Hepatocyte (in vitro differentiated cells): ENCODE measurements around the gene UNC13A.

Experiments
- CTCF ChIP-seq: fragments of 200-600 bp; sonication (generic); IDR thresholded peaks from 2 replicates; pipeline ENCODE4 v1.5.1; 2016; ENCODE audit warnings: antibody characterized with exemption, mild to moderate bottlenecking; ENCODE audit not compliant: poor library complexity
- EZH2 ChIP-seq: fragments of 200-600 bp; sonication (generic); IDR thresholded peaks from 2 replicates; pipeline ENCODE4 v1.6.1; 2016; ENCODE audit warnings: antibody characterized with exemption, mild to moderate bottlenecking, borderline replicate concordance

GRCh38 chr19:17648786-17649185, 39.4 kb downstream of the UNC13A start:
- no peak for TF ChIP-seq CTCF
- TF ChIP-seq EZH2, result no peak
